ENCODE data around the gene MAP4K3.

MAP4K3 gene

DNA sequence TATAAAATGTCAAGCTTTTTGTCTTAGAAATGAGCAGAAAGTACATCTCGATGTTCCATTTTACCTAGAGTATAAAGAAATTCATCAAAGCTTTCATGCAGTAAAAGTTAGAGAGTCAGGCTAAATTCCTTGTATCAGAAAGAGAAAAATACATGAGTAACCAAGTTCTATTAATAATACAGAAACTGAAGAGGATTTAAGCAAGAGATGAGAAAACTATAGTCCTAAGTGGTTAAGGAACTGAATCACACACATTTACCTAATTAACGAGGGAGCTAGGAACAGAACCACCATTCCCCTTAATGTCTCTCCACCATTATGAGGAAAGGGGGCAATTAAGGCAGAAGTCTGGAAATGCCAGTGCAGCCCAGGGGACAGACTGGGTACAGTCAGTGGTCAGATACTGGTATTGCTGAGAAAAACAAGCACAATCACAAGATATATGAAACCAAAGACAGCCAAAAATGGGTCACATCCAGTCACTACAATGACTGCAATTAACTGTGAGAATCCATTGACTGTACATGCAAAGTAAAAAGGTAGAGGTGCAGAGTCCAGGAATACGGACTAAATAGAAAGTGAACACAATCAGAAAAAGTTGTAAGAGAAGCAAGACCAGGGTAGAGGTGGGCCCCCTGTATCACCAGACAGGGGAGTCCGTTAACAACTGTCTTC lies 23.9 kb downstream of the MAP4K3 start:
- no peak for DNase-seq (ENCODE audit: low spot score)
- in situ Hi-C loops (cut with MboI; ENCODE audit: low pct_unique_long_range_greater_than_20kb, low sequenced_read_pairs, unreplicated experiment): no loop called here
- TF ChIP-seq, protein P1, sequence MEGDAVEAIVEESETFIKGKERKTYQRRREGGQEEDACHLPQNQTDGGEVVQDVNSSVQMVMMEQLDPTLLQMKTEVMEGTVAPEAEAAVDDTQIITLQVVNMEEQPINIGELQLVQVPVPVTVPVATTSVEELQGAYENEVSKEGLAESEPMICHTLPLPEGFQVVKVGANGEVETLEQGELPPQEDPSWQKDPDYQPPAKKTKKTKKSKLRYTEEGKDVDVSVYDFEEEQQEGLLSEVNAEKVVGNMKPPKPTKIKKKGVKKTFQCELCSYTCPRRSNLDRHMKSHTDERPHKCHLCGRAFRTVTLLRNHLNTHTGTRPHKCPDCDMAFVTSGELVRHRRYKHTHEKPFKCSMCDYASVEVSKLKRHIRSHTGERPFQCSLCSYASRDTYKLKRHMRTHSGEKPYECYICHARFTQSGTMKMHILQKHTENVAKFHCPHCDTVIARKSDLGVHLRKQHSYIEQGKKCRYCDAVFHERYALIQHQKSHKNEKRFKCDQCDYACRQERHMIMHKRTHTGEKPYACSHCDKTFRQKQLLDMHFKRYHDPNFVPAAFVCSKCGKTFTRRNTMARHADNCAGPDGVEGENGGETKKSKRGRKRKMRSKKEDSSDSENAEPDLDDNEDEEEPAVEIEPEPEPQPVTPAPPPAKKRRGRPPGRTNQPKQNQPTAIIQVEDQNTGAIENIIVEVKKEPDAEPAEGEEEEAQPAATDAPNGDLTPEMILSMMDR (IDR thresholded peaks at IDR 0.05; ENCODE audit: extremely low read depth, insufficient read depth, missing control alignments): no peak

DNA sequence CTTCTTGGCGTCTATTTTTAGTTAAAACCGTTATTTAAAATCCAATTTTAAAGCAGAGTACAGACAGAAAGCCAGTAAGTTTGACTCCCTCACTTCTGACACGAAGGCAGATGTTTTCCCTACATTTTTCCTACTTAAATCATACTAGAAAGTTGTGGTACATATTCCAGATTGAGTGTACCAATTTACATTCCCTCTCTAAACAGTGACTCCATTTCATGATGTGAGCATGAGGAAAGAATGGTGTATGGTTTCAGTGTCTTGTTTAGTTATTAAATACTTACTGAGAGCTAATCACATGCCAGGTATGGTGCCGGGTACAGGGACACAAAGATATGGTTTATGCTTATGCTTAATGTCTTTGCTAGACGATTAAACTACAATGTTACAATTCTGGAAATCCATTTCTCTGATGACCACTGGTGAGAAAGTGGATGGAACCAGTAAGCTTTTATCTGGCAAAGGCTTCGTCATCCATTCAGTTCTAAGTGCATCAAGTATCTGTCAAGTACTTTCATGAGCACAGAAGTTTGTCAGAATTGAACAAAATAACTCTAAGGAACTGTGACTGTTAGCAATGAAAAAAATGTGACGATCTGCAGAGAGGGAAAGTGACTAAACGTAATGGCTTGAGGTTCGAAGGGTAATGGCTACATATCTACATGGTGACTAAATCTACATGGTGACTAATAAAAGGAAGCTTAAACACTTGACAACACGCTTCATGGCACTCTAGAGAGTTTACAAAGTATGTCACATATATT lies 25.7 kb downstream of the MAP4K3 start:
- TF ChIP-seq, protein P1 (IDR thresholded peaks at IDR 0.05; ENCODE audit: extremely low read depth, insufficient read depth, missing control alignments): no peak
- in situ Hi-C loops (cut with MboI; ENCODE audit: low pct_unique_long_range_greater_than_20kb, low sequenced_read_pairs, unreplicated experiment): no loop called here
- DNase-seq (ENCODE audit: low spot score): no peak

DNA sequence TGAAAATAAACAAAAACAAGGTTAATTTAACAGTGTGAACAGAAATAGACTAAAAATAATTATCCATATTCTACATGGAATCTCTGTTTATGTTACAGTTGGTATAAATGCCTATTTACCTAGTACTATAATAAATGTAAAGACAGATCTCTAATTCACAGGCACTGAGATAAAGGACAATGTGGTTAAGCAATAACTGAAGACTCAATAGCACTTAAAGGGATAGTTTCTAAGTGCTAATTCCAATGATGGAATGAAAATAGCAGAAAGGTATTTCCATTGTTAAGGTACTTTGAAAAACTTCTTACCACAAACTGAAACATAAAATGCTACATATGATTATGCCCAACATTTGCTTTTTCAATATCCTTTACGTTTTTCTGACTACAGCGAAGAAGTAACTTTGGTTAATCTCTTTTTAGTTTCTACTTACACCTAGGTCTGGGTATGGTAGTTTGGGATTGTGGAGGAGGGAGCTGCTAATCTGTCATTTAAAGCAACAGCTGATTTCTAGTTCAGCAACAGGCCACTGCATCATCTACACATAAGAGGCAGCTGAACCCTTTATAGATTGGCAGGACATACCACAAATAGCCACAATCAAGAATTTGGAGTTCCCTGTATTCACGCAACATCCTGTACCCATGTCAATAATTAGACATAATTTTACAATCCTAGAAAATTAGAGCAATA lies 27.2 kb downstream of the MAP4K3 start:
- DNase-seq (ENCODE audit: low spot score): no peak
- TF ChIP-seq, protein P1 (IDR thresholded peaks at IDR 0.05; ENCODE audit: extremely low read depth, insufficient read depth, missing control alignments): no peak
- in situ Hi-C loops (cut with MboI; ENCODE audit: low pct_unique_long_range_greater_than_20kb, low sequenced_read_pairs, unreplicated experiment): no loop called here

DNA sequence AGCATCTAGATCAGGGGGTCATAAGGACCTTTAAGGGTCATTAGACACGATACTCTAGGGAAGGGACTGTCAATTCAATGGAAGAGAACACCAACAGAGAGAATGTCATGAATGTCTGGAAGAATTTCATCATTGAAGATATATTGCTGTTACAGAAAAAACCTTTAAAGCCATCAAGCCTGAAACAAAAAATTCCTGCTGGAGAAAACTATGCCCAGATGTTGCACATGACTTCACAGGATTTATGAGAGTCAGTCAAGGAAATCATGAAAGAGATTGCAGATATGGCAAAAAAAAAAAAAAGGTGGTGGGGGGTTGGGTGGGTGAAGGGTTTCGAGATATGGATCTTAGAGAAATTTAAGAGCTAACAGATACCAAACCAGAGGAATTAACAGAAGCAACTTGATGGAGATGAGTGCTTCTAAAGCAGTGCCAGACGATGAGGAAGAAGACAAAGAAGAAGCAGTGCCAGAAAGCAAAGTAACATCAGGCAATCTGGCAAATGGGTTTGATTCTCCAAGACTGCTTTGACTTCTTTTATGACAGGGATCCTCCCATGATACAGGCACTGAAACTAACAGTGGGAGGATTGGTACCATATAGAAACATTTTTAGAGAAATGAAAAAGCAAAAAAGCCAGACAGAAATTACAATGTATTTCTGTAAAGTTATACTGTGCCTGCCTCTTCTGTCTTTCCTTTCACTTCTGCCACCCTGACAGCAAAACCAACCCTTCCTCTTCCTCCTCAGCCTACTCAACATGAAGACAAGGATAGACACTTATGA lies 28.5 kb downstream of the MAP4K3 start:
- TF ChIP-seq, protein P1 (IDR thresholded peaks at IDR 0.05; ENCODE audit: extremely low read depth, insufficient read depth, missing control alignments): no peak
- in situ Hi-C loops (cut with MboI; ENCODE audit: low pct_unique_long_range_greater_than_20kb, low sequenced_read_pairs, unreplicated experiment): no loop called here
- no peak for DNase-seq (ENCODE audit: low spot score)

DNA sequence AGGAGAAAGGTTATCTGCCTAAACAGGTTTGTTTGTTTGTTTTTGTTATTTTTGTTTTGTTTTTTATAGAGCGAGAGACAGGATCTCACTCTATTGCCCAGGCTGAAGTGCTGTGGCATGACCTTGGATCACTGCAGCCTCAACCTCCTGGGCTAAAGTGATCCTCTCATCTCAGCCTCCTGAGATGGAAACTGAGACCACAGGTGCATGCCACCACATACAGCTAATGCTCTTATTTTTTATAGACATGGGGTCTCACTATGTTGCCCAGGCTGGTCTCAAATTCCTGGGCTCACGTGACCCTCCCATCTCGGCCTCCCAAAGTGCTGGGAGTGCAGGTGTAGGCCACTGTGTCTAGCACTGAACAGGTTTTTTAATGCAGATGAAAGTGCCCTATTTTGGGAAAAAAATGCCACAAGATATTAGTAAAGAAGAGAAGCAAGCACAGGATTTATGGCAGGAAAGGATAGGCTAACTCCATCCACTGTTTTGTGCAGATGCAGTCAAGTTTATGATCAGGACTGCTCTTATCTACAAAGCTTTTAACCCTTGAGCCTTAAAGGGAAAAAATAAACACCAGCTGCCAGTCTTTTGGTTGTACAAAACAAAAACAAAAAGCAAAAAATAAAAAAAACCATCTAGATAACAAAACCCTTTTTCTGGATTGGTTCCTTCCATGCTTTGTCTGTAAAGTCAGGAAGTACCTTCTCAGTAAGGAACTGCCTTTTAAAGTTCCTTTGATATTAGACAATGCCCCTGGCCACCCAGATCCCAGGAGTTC lies 29.4 kb downstream of the MAP4K3 start:
- DNase-seq (ENCODE audit: low spot score): no peak
- TF ChIP-seq, protein P1 (IDR thresholded peaks at IDR 0.05; ENCODE audit: extremely low read depth, insufficient read depth, missing control alignments): no peak
- in situ Hi-C loops (cut with MboI; ENCODE audit: low pct_unique_long_range_greater_than_20kb, low sequenced_read_pairs, unreplicated experiment): no loop called here
